ENCODE data around the gene LMAN2L.

LMAN2L gene

GRCh38 chr2:96739633-96740428 is at the start of gene LMAN2L:
Gene LMAN2L, minus strand, starts transcription at chr2:96740064. Its CDS starts 24 bp downstream, at chr2:96740040.
- DNase-seq, result peak; percentile 91 to 95
- Mint-ChIP-seq H3K9me3 (no peaks in the 10 kb centered on the region), H3K4me1 (peaks cover 24% of the 10 kb centered on the region), H3K27me3 (no peaks in the 10 kb centered on the region), H3K27ac (peak within 1 kb of the TSS; percentile 95 to 97), H3K4me3 (peak within 1 kb of the TSS; percentile 94)
- ATAC-seq, result peak; percentile 100

GRCh38 chr2:96789245-96789617 is 49.4 kb upstream of the LMAN2L start:
- H3K27me3 Mint-ChIP-seq, result no peaks in the 10 kb centered on the region
- ATAC-seq (no peak), DNase-seq (no peak)
- H3K4me3 Mint-ChIP-seq, result no peak overlapping the region
- peak overlapping the region in 1 of 2 donors; percentile 15 for H3K27ac Mint-ChIP-seq
- H3K4me1 Mint-ChIP-seq, result no peaks in the 10 kb centered on the region
- H3K9me3 Mint-ChIP-seq, result no peaks in the 10 kb centered on the region

GRCh38 chr2:96788442-96789244 is 48.8 kb upstream of the LMAN2L start:
- Mint-ChIP-seq H3K27ac (no peak overlapping the region), H3K9me3 (no peaks in the 10 kb centered on the region), H3K27me3 (no peaks in the 10 kb centered on the region), H3K4me1 (no peaks in the 10 kb centered on the region), H3K4me3 (no peak overlapping the region)
- DNase-seq (no peak), ATAC-seq (no peak)

- no peak for ATAC-seq
- H3K4me1 Mint-ChIP-seq, result no peaks in the 10 kb centered on the region
- H3K27ac Mint-ChIP-seq, result no peak overlapping the region
Observed at GRCh38 chr2:96787411-96787810, 47.5 kb upstream of the LMAN2L start.

GRCh38 chr2:96783388-96783787 is 43.5 kb upstream of the LMAN2L start:
- H3K27me3 Mint-ChIP-seq, result no peaks in the 10 kb centered on the region
- H3K27ac Mint-ChIP-seq, result peak overlapping the region in 1 of 2 donors; percentile 20
- no peak overlapping the region for H3K4me3 Mint-ChIP-seq
- H3K9me3 Mint-ChIP-seq, result no peaks in the 10 kb centered on the region
- no peaks in the 10 kb centered on the region for H3K4me1 Mint-ChIP-seq
- DNase-seq (no peak), ATAC-seq (no peak)

More at GRCh38 chr2:96787411-96787810, 47.5 kb upstream of the LMAN2L start:
- no peak overlapping the region for H3K4me3 Mint-ChIP-seq
- no peaks in the 10 kb centered on the region for H3K27me3 Mint-ChIP-seq
- DNase-seq, result no peak
- H3K9me3 Mint-ChIP-seq, result no peaks in the 10 kb centered on the region

GRCh38 chr2:96775160-96775559 is 35.3 kb upstream of the LMAN2L start:
- no peaks in the 10 kb centered on the region for H3K9me3 Mint-ChIP-seq
- DNase-seq (no peak), ATAC-seq (no peak)
- no peak overlapping the region for H3K4me3 Mint-ChIP-seq
- no peak overlapping the region for H3K27ac Mint-ChIP-seq
- H3K27me3 Mint-ChIP-seq, result no peaks in the 10 kb centered on the region
- H3K4me1 Mint-ChIP-seq, result peaks cover 23% of the 10 kb centered on the region

GRCh38 chr2:96773922-96774321 is 34.1 kb upstream of the LMAN2L start:
- no peaks in the 10 kb centered on the region for H3K27me3 Mint-ChIP-seq
- H3K9me3 Mint-ChIP-seq, result no peaks in the 10 kb centered on the region
- peak overlapping the region; percentile 89 to 97 for H3K27ac Mint-ChIP-seq
- DNase-seq, result peak in 1 of 2 donors; percentile 61
- peaks cover 23% of the 10 kb centered on the region for H3K4me1 Mint-ChIP-seq
- peak overlapping the region; percentile 84 to 86 for H3K4me3 Mint-ChIP-seq
- peak; percentile 83 for ATAC-seq

GRCh38 chr2:96772903-96773671 is 33.2 kb upstream of the LMAN2L start:
- Mint-ChIP-seq H3K9me3 (no peaks in the 10 kb centered on the region), H3K27me3 (no peaks in the 10 kb centered on the region), H3K4me1 (peaks cover 29% of the 10 kb centered on the region), H3K4me3 (peak overlapping the region; percentile 25 to 43), H3K27ac (peak overlapping the region in 1 of 2 donors; percentile 27)
- ATAC-seq, result no peak
- no peak for DNase-seq

- Mint-ChIP-seq H3K4me1 (peaks cover 37% of the 10 kb centered on the region), H3K27me3 (no peaks in the 10 kb centered on the region), H3K4me3 (no peak overlapping the region), H3K9me3 (no peaks in the 10 kb centered on the region), H3K27ac (no peak overlapping the region)
- DNase-seq (no peak), ATAC-seq (peak; percentile 13)
Observed at GRCh38 chr2:96771796-96772618, 32.1 kb upstream of the LMAN2L start.

- ATAC-seq (no peak), DNase-seq (no peak)
- H3K27me3 Mint-ChIP-seq, result no peaks in the 10 kb centered on the region
- no peaks in the 10 kb centered on the region for H3K9me3 Mint-ChIP-seq
- no peak overlapping the region for H3K4me3 Mint-ChIP-seq
- H3K4me1 Mint-ChIP-seq, result peaks cover 46% of the 10 kb centered on the region
- no peak overlapping the region for H3K27ac Mint-ChIP-seq
Observed at GRCh38 chr2:96770442-96771202, 30.8 kb upstream of the LMAN2L start.

- Mint-ChIP-seq H3K4me1 (peaks cover 46% of the 10 kb centered on the region), H3K9me3 (no peaks in the 10 kb centered on the region), H3K4me3 (no peak overlapping the region), H3K27me3 (no peaks in the 10 kb centered on the region), H3K27ac (no peak overlapping the region)
- DNase-seq (no peak), ATAC-seq (no peak)
Observed at GRCh38 chr2:96769814-96770213, 29.9 kb upstream of the LMAN2L start.

- DNase-seq, result no peak
- H3K27me3 Mint-ChIP-seq, result no peaks in the 10 kb centered on the region
- H3K9me3 Mint-ChIP-seq, result no peaks in the 10 kb centered on the region
- peaks cover 47% of the 10 kb centered on the region for H3K4me1 Mint-ChIP-seq
- no peak for ATAC-seq
- H3K4me3 Mint-ChIP-seq, result no peak overlapping the region
- H3K27ac Mint-ChIP-seq, result no peak overlapping the region
Observed at GRCh38 chr2:96768083-96768561, 28.3 kb upstream of the LMAN2L start.

- H3K4me3 Mint-ChIP-seq, result no peak overlapping the region
- DNase-seq, result no peak
- H3K9me3 Mint-ChIP-seq, result no peaks in the 10 kb centered on the region
- H3K27me3 Mint-ChIP-seq, result no peaks in the 10 kb centered on the region
- ATAC-seq, result no peak
- H3K27ac Mint-ChIP-seq, result peak overlapping the region; percentile 21 to 29
- H3K4me1 Mint-ChIP-seq, result peaks cover 48% of the 10 kb centered on the region
Observed at GRCh38 chr2:96767135-96767871, 27.4 kb upstream of the LMAN2L start.

GRCh38 chr2:96764253-96764637 is 24.4 kb upstream of the LMAN2L start:
- Mint-ChIP-seq H3K4me1 (peaks cover 73% of the 10 kb centered on the region), H3K27ac (no peak overlapping the region), H3K9me3 (no peaks in the 10 kb centered on the region), H3K4me3 (peak overlapping the region; percentile 48 to 58), H3K27me3 (no peaks in the 10 kb centered on the region)
- ATAC-seq (no peak), DNase-seq (no peak)
